NCI-H2196 (cell line): ENCODE data around the gene GPR107.
A peak's percentile ranks its signal among the peaks of the same experiment; 100 is the strongest.

ENCODE experiments used
- DNase-seq: peaks from one replicate; lab custom pipeline; 2025; ENCODE audit not compliant: unreplicated experiment; lab: John Stamatoyannopoulos, UW

GPR107 gene

GRCh38 chr9:130107234-130107861 lies 53.6 kb downstream of the GPR107 start:
- peak; percentile 84 for DNase-seq

- DNase-seq, result no peak
Measured at GRCh38 chr9:130107955-130108354, 54.2 kb downstream of the GPR107 start.

GRCh38 chr9:130110166-130110565 lies 56.5 kb downstream of the GPR107 start:
- DNase-seq, result no peak

- no peak for DNase-seq
Measured at GRCh38 chr9:130110596-130111021, 56.9 kb downstream of the GPR107 start.

- no peak for DNase-seq
Measured at GRCh38 chr9:130111786-130112537, 58.3 kb downstream of the GPR107 start.

- DNase-seq, result no peak
Measured at GRCh38 chr9:130112538-130113151, 58.9 kb downstream of the GPR107 start.

- no peak for DNase-seq
Measured at GRCh38 chr9:130114741-130115140, 61.0 kb downstream of the GPR107 start.

- no peak for DNase-seq
Measured at GRCh38 chr9:130116346-130116745, 62.6 kb downstream of the GPR107 start.

GRCh38 chr9:130117376-130117775 lies 63.7 kb downstream of the GPR107 start:
- no peak for DNase-seq

- DNase-seq, result no peak
Measured at GRCh38 chr9:130117816-130118632, 64.3 kb downstream of the GPR107 start.

- peak; percentile 39 for DNase-seq
Measured at GRCh38 chr9:130118841-130119518, 65.3 kb downstream of the GPR107 start.

- no peak for DNase-seq
Measured at GRCh38 chr9:130119519-130120298, 66.0 kb downstream of the GPR107 start.

- no peak for DNase-seq
Measured at GRCh38 chr9:130120299-130120587, 66.5 kb downstream of the GPR107 start.

GRCh38 chr9:130120832-130121231 lies 67.1 kb downstream of the GPR107 start:
- no peak for DNase-seq

GRCh38 chr9:130122456-130122855 lies 68.8 kb downstream of the GPR107 start:
- DNase-seq, result no peak

GRCh38 chr9:130124085-130124860 lies 70.6 kb downstream of the GPR107 start:
- no peak for DNase-seq

GRCh38 chr9:130126721-130127433 lies 73.2 kb downstream of the GPR107 start:
- no peak for DNase-seq

- no peak for DNase-seq
Measured at GRCh38 chr9:130128251-130128650, 74.5 kb downstream of the GPR107 start.
